Breast epithelium (tissue), 4 donors: ENCODE measurements around the gene ZNF778. TPM values are rescaled to one million over a fixed set of nuclear protein-coding genes. Genes with fewer than 3 reads are reported as not detected.
A peak's percentile ranks its signal among the peaks of the same experiment; 100 is the strongest.
"Not testable (repeated sequence)": the region's sequence is repeated elsewhere in the genome, so short reads cannot be mapped to it uniquely, and the experiment has no call there.

Source experiments
- DNase-seq, 2 donors: peaks; one replicate each; pipeline ENCODE4 v3.0.0-alpha.2; 2019; ENCODE audit warnings: low spot score in 2 of 2
- H3K27ac ChIP-seq, 2 donors: fragments of 200-600 bp; sonication (generic) in 1 of 2; one replicate each; pipeline ENCODE4 v1.5.1; 2016 to 2019; ENCODE audit warnings: mild to moderate bottlenecking in 1 of 2
- H3K27me3 ChIP-seq, 2 donors: fragments of 200-600 bp; sonication (generic) in 1 of 2; one replicate each; pipeline versions ENCODE4 v1.5.1 to v1.6.0; 2017 to 2019; ENCODE audit warnings: control low read depth in 1 of 2, mild to moderate bottlenecking in 1 of 2
- H3K36me3 ChIP-seq: fragments of 200-600 bp; one replicate; pipeline ENCODE4 v1.5.1; 2019
- H3K4me1 ChIP-seq, 2 donors: fragments of 200-600 bp; sonication (generic); one replicate each; pipeline ENCODE4 v1.5.1; 2016 to 2019; ENCODE audit warnings: control low read depth in 1 of 2
- H3K4me3 ChIP-seq, 3 donors: fragments of 200-600 bp; sonication (generic); 1 replicate in 2 of 3; 2 replicates in 1 of 3; pipeline ENCODE4 v1.5.1; 2016 to 2019; ENCODE audit warnings: mild to moderate bottlenecking in 3 of 3, moderate library complexity in 2 of 3
- H3K9me3 ChIP-seq, 2 donors: fragments of 200-600 bp; sonication (generic) in 1 of 2; one replicate each; pipeline ENCODE4 v1.5.1; 2016 to 2019; ENCODE audit warnings: control low read depth in 1 of 2
- POLR2A ChIP-seq: fragments of 450-650 bp; IDR thresholded peaks from one replicate; pipeline ENCODE4 v1.6.1; 2016; ENCODE audit warnings: antibody characterized with exemption, mild to moderate bottlenecking, moderate library complexity
- POLR2AphosphoS5 ChIP-seq, 3 donors: sonication (generic); formaldehyde crosslinking; IDR thresholded peaks; one replicate each; pipeline ENCODE4 v1.6.1; 2017; ENCODE audit warnings: antibody characterized with exemption in 3 of 3
- intact Hi-C: fragments of 100-400 bp; cut with DNase I; formaldehyde crosslinking; loops from one replicate; pipeline ENCODE4 v1.15.1; 2023; ENCODE audit warnings: low total_unique reads
- total RNA-seq, 3 donors: library from RNA; depleted of rRNA; stranded (reverse); fragments of >200 nt; gene quantifications; one replicate each; pipeline ENCODE4 v1.1.0, GENCODE V29; 2016
- TF ChIP-seq, protein P1 (sequence below), 3 donors: fragments of 450-650 bp; IDR thresholded peaks; one replicate each; pipeline ENCODE4 v1.5.1; 2016 to 2017; ENCODE audit warnings: antibody characterized with exemption in 3 of 3, mild to moderate bottlenecking in 3 of 3, moderate library complexity in 3 of 3

Gene ZNF778
- total RNA-seq, 3 donors from 2014 or later = 10.1 to 20.9 (median 12.5) TPM

DNA sequence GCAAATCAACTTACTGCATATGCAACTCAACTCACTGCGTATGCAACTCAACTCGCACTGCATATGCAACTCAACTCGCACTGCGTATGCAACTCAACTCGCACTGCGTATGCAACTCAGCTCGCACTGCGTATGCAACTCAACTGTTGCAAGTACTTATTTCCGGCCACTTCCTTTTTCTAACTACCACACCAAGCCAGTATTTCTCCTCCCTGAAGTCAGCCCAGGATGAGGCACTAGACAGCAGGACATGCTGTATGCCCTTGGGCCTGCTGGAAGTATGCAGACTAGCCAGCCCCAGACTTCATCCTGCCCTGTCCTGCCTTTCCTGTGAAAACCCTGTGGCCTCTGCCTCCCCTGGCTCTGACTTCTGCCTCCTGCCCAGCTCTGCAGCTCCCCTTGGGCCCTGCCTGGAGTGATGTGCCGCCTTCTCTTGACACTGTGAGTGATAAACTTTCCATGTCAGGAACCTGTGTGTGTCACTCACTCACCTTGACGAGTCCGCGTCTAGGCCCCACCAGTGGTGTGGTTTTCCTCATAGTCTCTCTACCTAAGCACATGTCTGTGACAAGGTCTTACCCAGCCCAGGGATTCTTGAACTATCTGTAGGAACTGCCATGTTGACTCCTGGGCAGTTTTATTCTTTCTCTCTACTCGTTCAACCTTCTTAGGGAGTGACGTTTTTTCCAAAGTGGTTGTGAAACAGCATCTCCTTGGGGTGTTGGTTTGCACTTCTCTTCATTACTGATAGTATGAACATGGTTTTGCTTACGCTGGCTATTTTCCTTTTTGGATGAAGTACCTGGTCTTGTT, 16.4 kb downstream of the ZNF778 start:
- Histone ChIP-seq H3K36me3 (no peaks in the 10 kb centered on the region), H3K27me3 (no peaks in the 10 kb centered on the region), H3K4me3 (no peak overlapping the region), H3K27ac (no peak overlapping the region), H3K4me1 (no peaks in the 10 kb centered on the region), H3K9me3 (no peaks in the 10 kb centered on the region)
- intact Hi-C loops = no loop called here
- DNase-seq = no peak
- TF ChIP-seq POLR2A (no peak), POLR2AphosphoS5 (IDR thresholded peaks at IDR 0.05) (no peak)
- TF ChIP-seq, protein P1, sequence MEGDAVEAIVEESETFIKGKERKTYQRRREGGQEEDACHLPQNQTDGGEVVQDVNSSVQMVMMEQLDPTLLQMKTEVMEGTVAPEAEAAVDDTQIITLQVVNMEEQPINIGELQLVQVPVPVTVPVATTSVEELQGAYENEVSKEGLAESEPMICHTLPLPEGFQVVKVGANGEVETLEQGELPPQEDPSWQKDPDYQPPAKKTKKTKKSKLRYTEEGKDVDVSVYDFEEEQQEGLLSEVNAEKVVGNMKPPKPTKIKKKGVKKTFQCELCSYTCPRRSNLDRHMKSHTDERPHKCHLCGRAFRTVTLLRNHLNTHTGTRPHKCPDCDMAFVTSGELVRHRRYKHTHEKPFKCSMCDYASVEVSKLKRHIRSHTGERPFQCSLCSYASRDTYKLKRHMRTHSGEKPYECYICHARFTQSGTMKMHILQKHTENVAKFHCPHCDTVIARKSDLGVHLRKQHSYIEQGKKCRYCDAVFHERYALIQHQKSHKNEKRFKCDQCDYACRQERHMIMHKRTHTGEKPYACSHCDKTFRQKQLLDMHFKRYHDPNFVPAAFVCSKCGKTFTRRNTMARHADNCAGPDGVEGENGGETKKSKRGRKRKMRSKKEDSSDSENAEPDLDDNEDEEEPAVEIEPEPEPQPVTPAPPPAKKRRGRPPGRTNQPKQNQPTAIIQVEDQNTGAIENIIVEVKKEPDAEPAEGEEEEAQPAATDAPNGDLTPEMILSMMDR (IDR thresholded peaks at IDR 0.05) = no peak

DNA sequence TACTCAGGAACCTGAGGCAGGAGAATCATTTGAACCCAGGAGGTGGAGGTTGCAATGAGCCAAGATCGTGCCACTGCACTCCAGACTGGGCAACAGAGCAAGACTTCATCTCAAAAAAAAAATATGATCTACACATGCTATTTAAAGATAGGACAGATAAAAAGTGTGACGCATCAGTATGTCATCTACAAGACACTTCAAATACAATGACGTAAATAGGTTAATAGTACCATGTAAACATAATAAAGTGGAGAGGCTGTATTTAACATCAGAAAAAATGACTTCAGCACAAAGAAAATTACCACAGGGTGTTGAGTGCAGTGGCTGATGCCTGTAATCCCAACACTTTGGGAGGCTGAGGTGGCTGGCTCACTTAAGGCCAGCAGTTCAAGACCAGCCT, 20.2 kb downstream of the ZNF778 start:
- Histone ChIP-seq H3K4me3 (no peak overlapping the region), H3K4me1 (no peaks in the 10 kb centered on the region), H3K36me3 (no peaks in the 10 kb centered on the region), H3K9me3 (no peaks in the 10 kb centered on the region), H3K27me3 (no peaks in the 10 kb centered on the region), H3K27ac (no peak overlapping the region)
- TF ChIP-seq, protein P1 (IDR thresholded peaks at IDR 0.05) = no peak
- TF ChIP-seq POLR2AphosphoS5 (IDR thresholded peaks at IDR 0.05) (no peak), POLR2A (no peak)
- intact Hi-C loops = no loop called here
- DNase-seq = no peak

DNA sequence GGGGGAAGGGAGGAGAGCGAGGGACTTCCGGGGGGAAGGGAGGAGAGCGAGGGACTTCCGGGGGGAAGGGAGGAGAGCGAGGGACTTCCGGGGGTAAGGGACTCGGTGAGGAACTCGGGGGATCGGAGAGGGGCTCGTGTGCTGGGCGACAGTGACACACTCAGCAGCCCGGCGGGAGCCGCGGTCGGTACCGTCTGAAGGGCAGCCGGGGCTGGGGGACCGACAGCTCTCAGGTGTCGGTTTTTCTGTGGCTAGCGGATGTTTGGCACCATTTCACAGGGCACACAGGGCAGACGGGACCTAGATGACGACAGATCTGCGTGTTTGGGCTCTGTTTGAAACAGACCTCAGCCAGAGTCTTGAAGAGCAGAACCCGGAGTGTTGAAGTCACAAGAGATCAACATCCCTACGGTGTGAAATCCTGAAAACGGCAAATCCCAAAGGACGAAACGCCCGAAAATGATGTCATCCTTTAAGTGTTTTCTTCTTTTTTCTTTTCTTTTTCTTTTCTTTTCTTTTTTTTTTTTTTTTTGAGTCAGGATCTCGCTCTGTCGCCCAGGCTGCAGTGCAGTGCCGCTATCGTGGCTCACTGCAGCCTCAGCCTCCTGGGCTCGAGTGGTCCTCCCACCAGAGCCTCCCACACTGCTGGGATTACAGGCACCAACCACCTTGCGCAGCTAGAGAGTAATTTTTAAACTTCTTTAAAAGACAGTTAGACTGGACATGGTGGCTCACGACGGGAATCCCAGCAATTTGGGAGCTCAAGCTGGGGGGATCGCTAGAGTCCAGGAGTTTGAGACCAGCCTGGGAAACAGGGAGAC, 23.9 kb downstream of the ZNF778 start:
- peak overlapping the region; percentile 66 to 78 (median 78) for H3K4me3 ChIP-seq
- peak overlapping the region; percentile 97 to 98 for H3K27ac ChIP-seq
- no peaks in the 10 kb centered on the region for H3K36me3 ChIP-seq
- TF ChIP-seq POLR2AphosphoS5 (IDR thresholded peaks at IDR 0.05) = peak; percentile 47 to 89 (median 76)
- TF ChIP-seq POLR2A = peak; percentile 82
- TF ChIP-seq, protein P1 (IDR thresholded peaks at IDR 0.05) = no peak
- intact Hi-C loops = no loop called here
- DNase-seq = peak; percentile 66 to 67
- no peaks in the 10 kb centered on the region for H3K9me3 ChIP-seq
- no peaks in the 10 kb centered on the region for H3K4me1 ChIP-seq
- H3K27me3 ChIP-seq = no peaks in the 10 kb centered on the region

DNA sequence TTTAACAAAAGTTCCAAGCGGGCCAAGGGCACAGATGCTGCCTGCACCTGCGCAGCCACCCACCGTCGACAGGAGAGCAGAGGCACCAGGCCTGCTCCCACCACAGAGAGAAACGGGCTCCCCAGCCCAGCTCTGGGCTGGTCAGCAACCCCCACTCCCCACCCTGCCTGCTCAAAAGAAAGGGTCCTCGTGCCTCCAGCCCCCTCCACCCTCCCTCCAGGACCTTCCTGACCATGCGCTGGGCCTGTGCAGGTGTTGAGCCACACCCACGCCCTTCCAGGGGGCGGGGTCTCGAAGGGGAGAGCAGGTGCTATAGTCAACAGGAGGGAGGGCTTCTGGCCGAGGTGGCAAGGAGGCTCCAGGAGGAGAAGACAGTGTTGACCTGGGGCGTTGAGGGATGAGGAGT, 25.3 kb downstream of the ZNF778 start:
- Histone ChIP-seq H3K9me3 (no peaks in the 10 kb centered on the region), H3K27ac (no peak overlapping the region), H3K4me1 (no peaks in the 10 kb centered on the region), H3K4me3 (no peak overlapping the region), H3K36me3 (no peaks in the 10 kb centered on the region), H3K27me3 (no peaks in the 10 kb centered on the region)
- intact Hi-C loops = no loop called here
- no peak for TF ChIP-seq POLR2A
- TF ChIP-seq POLR2AphosphoS5 (IDR thresholded peaks at IDR 0.05) = no peak
- TF ChIP-seq, protein P1 (IDR thresholded peaks at IDR 0.05) = no peak
- DNase-seq = no peak

DNA sequence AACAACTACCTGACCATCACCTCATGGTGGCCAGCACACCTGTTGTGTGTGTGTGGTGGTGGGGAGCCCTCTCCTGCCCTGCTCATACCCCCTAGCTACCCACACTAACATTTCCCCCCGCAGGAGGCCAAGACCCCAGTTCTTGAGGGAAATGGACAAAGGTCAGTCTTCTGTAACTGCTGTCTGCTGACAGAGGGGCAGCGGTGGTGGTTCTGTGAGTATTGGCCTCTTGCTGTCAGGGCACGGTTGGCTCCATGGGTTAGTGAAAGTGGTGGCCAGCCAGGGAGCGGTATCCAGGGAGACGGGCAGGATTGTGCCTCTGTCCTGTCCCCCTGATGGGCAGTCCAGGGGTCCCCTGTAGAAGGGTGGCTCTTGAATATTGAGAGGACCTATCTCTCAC, 26.2 kb downstream of the ZNF778 start:
- Histone ChIP-seq H3K36me3 (no peaks in the 10 kb centered on the region), H3K27ac (no peak overlapping the region), H3K4me1 (no peaks in the 10 kb centered on the region), H3K4me3 (no peak overlapping the region), H3K27me3 (no peaks in the 10 kb centered on the region), H3K9me3 (no peaks in the 10 kb centered on the region)
- intact Hi-C loops = no loop called here
- no peak for TF ChIP-seq POLR2AphosphoS5 (IDR thresholded peaks at IDR 0.05)
- TF ChIP-seq POLR2A = no peak
- TF ChIP-seq, protein P1 (IDR thresholded peaks at IDR 0.05) = no peak
- DNase-seq = peak in 1 of 2 donors; percentile 35

DNA sequence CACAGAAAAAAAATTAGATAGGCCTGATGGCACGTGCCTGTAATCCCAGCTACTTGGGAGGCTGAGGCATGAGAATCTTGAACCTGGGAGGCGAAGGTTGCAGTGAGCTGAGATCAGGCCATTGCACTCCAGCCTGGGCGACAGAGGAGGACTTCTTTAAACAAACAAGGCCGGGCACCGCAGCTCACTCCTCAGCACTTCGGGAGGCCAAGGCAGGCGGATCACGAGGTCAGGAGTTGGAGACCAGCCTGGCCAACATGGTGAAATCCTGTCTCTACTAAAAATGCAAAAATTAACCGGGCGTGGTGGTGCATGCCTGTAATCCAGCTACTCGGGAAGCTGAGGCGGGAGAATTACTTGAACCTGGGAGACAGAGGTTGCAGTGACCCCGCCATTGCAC, 26.8 kb downstream of the ZNF778 start:
- intact Hi-C loops, H3K4me3 ChIP-seq, H3K36me3 ChIP-seq, H3K4me1 ChIP-seq, H3K27ac ChIP-seq, H3K9me3 ChIP-seq, H3K27me3 ChIP-seq: not testable (repeated sequence)
- peak in 1 of 2 donors; percentile 17 for DNase-seq
